Mononuclear cell (primary cell): ENCODE measurements around the gene TMEM213. TPM values are rescaled to one million over a fixed set of nuclear protein-coding genes. Genes with fewer than 3 reads are reported as not detected.

Experiments
- H3K27me3 ChIP-seq: 2 replicates; pipeline ENCODE4 v1.6.0; 2011; ENCODE audit warnings: low read length, control low read depth; ENCODE audit not compliant: insufficient read depth
- H3K4me1 ChIP-seq: 2 replicates; pipeline ENCODE4 v1.5.1; 2011; ENCODE audit warnings: mild to moderate bottlenecking, low read length, control low read depth; ENCODE audit not compliant: insufficient read depth
- H3K4me3 ChIP-seq: 2 replicates; pipeline ENCODE4 v1.5.1; 2011; ENCODE audit warnings: mild to moderate bottlenecking, low read length, moderate library complexity
- H3K9me3 ChIP-seq: 2 replicates; pipeline ENCODE4 v1.5.1; 2011; ENCODE audit warnings: low read depth, mild to moderate bottlenecking, control low read depth, low read length
- total RNA-seq: library from RNA; depleted of rRNA; stranded (reverse); fragments of >200 nt; gene quantifications from one replicate; pipeline ENCODE4 v1.2.3, GENCODE V29; 2012

Gene TMEM213
- total RNA-seq, 1 donor, result not detected

- Histone ChIP-seq H3K9me3 (no peaks in the 10 kb centered on the region), H3K27me3 (no peaks in the 10 kb centered on the region), H3K4me1 (no peaks in the 10 kb centered on the region), H3K4me3 (no peak overlapping the region)
Measured at GRCh38 chr7:138845711-138846110, 47.9 kb downstream of the TMEM213 start.

- H3K9me3 ChIP-seq, result no peaks in the 10 kb centered on the region
- H3K27me3 ChIP-seq, result no peaks in the 10 kb centered on the region
- H3K4me3 ChIP-seq, result no peak overlapping the region
- H3K4me1 ChIP-seq, result no peaks in the 10 kb centered on the region
Measured at GRCh38 chr7:138848056-138848980, 50.5 kb downstream of the TMEM213 start.

DNA sequence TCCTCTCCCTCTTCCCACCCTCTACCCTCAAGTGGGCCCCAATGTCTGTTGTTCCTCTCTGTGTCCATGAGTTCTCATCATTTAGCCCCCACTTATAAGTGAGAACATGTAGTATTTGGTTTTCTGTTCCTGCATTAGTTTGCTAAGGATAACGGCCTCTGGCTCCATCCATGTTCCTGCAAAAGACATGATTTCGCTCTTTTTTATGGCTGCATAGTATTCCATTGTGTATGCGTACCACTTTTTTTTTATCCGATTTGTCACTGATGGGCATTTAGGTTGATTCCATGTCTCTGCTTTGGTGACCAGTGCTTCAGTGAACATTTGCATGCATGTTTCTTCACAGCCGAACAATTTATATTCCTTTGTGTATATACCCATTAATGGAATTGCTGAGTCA, 51.9 kb downstream of the TMEM213 start:
- no peaks in the 10 kb centered on the region for H3K4me1 ChIP-seq
- no peak overlapping the region for H3K4me3 ChIP-seq
- H3K27me3 ChIP-seq, result no peaks in the 10 kb centered on the region
- no peaks in the 10 kb centered on the region for H3K9me3 ChIP-seq

DNA sequence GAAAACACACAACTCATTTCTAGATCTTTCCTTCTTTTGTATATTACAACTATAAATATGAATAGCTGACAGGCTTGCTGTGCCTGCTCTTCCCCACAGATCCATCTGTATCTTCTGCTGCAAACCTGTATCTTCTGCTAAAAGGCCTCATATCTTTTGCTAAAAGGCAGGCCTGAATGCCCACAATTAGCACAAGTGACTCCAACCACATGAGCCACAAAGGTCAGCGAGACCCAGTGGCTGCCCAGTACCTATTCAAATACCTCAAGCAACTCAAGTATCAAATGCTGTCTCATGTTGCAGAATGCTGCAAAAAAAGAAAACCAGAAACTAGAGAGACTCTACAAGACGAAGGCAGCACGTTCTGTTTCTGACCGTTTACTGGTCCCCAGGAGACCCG, 54.7 kb downstream of the TMEM213 start:
- Histone ChIP-seq H3K4me1 (no peaks in the 10 kb centered on the region), H3K4me3 (no peak overlapping the region), H3K27me3 (no peaks in the 10 kb centered on the region), H3K9me3 (peaks cover 6% of the 10 kb centered on the region)

- H3K27me3 ChIP-seq, result no peaks in the 10 kb centered on the region
- H3K4me1 ChIP-seq, result no peaks in the 10 kb centered on the region
- H3K9me3 ChIP-seq, result peaks cover 10% of the 10 kb centered on the region
- no peak overlapping the region for H3K4me3 ChIP-seq
Measured at GRCh38 chr7:138853448-138853847, 55.7 kb downstream of the TMEM213 start.

DNA sequence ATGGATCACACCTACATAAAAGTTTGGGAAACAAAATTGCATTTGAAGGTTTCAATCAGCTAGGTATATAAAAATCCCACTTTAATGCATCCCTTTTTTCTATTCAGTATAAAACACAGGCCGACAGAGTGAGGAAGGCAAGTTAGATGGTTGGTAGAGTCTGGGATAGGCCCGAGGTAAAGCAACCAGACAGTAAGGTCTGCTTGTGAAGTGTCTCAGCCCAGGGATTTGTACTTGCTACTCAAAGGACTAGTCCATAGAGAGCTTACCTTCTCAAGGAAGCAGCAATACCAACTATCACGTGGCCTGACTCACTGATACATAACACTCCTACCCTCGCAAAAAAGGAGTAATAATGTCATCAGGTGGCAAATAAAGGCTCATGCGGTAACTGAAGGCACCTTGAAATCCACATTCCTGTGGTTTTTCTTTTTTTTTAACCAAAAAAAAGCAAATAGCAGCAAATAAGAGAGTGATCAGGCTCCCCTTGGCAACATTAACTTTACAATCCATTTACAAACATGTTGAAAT, 56.4 kb downstream of the TMEM213 start:
- H3K4me3 ChIP-seq, result no peak overlapping the region
- H3K27me3 ChIP-seq, result no peaks in the 10 kb centered on the region
- H3K4me1 ChIP-seq, result no peaks in the 10 kb centered on the region
- peaks cover 10% of the 10 kb centered on the region for H3K9me3 ChIP-seq

- peaks cover 10% of the 10 kb centered on the region for H3K9me3 ChIP-seq
- no peaks in the 10 kb centered on the region for H3K4me1 ChIP-seq
- no peaks in the 10 kb centered on the region for H3K27me3 ChIP-seq
- no peak overlapping the region for H3K4me3 ChIP-seq
Measured at GRCh38 chr7:138857728-138858127, 59.9 kb downstream of the TMEM213 start.

- no peak overlapping the region for H3K4me3 ChIP-seq
- H3K9me3 ChIP-seq, result peaks cover 10% of the 10 kb centered on the region
- peaks cover 15% of the 10 kb centered on the region for H3K4me1 ChIP-seq
- no peaks in the 10 kb centered on the region for H3K27me3 ChIP-seq
Measured at GRCh38 chr7:138861051-138861450, 63.3 kb downstream of the TMEM213 start.

GRCh38 chr7:138863931-138864330, 66.1 kb downstream of the TMEM213 start:
- Histone ChIP-seq H3K4me3 (no peak overlapping the region), H3K27me3 (no peaks in the 10 kb centered on the region), H3K4me1 (peaks cover 15% of the 10 kb centered on the region), H3K9me3 (no peaks in the 10 kb centered on the region)

DNA sequence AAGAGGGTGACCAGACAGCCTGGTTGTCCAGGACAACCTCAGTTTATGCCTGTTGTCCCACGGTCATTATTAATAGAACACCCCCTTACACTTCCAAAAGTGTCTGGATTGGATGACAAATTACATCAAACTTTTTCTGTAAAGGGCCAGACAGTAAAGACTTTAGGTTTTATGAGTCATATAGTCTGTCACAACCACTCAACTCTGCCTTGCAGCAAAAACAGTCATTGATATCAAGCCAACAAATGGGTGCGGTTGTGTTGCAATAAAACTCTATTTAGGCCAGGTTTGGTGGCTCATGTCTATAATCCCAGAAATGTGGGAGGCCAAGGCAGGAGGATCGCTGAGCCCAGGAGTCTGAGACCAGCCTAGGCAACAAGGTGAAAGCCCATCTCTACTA, 66.9 kb downstream of the TMEM213 start:
- H3K4me1 ChIP-seq, result peaks cover 15% of the 10 kb centered on the region
- H3K4me3 ChIP-seq, result no peak overlapping the region
- no peaks in the 10 kb centered on the region for H3K27me3 ChIP-seq
- H3K9me3 ChIP-seq, result no peaks in the 10 kb centered on the region

DNA sequence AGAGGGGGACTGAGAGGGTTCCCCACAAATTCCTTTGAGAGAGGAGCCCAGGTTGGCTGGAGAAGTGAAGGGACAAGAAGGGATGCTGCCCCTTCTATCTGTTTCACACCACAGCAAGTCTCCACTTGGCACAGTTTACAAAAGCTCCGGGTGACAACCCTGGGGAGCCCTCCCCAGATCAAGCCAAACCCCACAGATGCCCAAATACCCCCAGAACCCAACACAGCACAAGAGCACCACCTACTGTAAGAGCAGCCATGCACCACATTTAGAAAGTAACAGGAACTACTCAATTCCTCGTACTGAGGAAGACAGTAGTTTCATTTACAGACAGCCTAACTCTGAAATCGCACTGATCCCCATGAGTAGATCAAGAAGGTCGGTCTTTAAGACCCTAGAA, 68.0 kb downstream of the TMEM213 start:
- Histone ChIP-seq H3K27me3 (no peaks in the 10 kb centered on the region), H3K9me3 (no peaks in the 10 kb centered on the region), H3K4me1 (peaks cover 15% of the 10 kb centered on the region), H3K4me3 (no peak overlapping the region)

DNA sequence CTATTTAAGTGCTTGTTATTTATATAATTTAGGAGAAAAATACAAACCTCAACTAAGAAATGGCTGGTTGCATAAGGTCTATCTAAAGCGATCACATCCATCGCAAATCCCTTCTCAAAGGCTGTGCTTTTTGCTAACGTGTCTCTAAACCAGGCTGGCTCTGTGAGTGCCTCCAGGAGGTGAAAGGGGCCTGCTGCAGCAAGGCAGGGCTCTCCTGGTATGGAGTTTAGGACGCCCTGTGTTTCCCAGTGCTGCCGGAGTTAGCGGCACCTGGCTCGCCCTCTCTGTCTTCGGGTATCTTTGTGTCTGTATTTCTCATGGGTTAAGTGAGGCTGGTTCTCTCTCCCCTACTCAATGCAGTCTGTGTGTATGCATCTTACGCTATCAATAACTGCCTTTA, 68.6 kb downstream of the TMEM213 start:
- Histone ChIP-seq H3K9me3 (no peaks in the 10 kb centered on the region), H3K4me3 (no peak overlapping the region), H3K4me1 (peaks cover 15% of the 10 kb centered on the region), H3K27me3 (no peaks in the 10 kb centered on the region)

DNA sequence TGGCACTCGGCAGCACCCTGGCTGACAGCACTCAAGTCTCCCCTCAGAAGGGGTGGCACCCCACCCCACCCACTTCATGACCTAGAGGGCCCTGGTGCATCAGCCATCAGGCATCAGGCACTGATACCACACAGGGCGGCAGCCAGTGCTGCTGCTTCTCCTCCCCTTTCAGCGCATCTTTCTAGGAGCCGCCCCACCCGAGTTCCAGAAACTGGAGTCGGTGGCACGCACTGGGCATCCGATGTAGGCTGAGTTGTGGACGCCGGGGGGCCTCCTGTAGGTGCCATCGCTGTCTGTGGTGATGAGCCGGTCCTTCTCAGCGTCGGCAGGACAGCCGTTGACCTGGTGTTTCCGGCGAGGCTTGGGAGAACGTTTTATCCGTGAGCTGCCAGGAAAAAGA, 70.0 kb downstream of the TMEM213 start:
- peaks cover 15% of the 10 kb centered on the region for H3K4me1 ChIP-seq
- H3K27me3 ChIP-seq, result no peaks in the 10 kb centered on the region
- H3K4me3 ChIP-seq, result no peak overlapping the region
- no peaks in the 10 kb centered on the region for H3K9me3 ChIP-seq

DNA sequence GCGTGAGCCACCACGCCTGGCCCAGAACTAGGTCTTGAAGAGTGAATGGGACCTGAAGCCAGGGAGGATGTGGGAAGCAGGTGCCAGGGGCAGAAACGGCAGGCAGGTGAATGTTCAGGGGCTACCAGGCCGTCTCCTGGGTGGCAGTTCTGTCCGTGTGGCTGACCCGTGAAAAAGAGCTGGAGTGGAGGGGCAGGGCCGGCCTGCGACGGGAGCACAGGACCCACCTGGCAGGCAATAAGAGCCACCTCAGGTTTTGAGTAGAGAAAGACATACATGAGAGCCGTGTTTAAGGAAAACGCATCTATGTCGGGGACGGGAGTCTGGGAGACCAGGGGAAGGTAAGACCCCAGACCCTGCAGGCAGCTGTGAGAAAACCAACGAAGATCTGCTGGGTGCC, 70.9 kb downstream of the TMEM213 start:
- Histone ChIP-seq H3K4me3 (no peak overlapping the region), H3K4me1 (peaks cover 15% of the 10 kb centered on the region)

DNA sequence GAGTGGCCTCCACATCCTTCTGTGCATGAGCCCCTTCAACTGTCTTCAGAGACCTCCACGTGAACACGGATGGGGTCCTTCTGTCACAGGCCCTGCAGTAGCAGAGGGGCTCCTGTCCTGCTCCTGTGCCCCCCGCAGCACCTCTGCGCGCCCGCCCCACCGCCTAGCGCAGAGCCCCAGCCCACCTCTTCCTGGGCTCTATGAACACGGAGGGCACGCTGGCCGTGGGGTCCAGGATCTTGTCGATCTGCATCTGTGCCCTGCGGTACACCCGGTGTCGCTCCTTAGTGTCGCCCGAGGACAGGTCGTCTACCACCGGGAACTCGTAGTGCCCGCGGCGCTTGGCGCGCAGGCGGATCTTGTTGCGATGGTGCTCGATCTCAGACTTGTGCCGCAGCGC, 71.6 kb downstream of the TMEM213 start:
- no peak overlapping the region for H3K4me3 ChIP-seq
- no peaks in the 10 kb centered on the region for H3K27me3 ChIP-seq
- peaks cover 10% of the 10 kb centered on the region for H3K4me1 ChIP-seq
- H3K9me3 ChIP-seq, result no peaks in the 10 kb centered on the region

More for the DNA sequence above, 70.9 kb downstream of the TMEM213 start:
- Histone ChIP-seq H3K27me3 (no peaks in the 10 kb centered on the region), H3K9me3 (no peaks in the 10 kb centered on the region)
